Thyroid gland (tissue), 4 donors: Measurements from ENCODE around the gene SLC25A26. TPM values are rescaled to one million over a fixed set of nuclear protein-coding genes. Genes with fewer than 3 reads are reported as not detected.

Experiments used
- DNase-seq, 2 donors: peaks; one replicate each; pipeline ENCODE4 v3.0.0-alpha.2; 2019
- H3K27ac ChIP-seq, 3 donors: fragments of 200-600 bp; sonication (generic); 1 replicate in 2 of 3; 2 replicates in 1 of 3; pipeline ENCODE4 v1.5.1; 2016 to 2019; ENCODE audit warnings: mild to moderate bottlenecking in 1 of 3, moderate library complexity in 1 of 3
- H3K27me3 ChIP-seq: fragments of 200-600 bp; sonication (generic); one replicate; pipeline ENCODE4 v1.5.1; 2019
- H3K36me3 ChIP-seq, 2 donors: fragments of 200-600 bp; sonication (generic); one replicate each; pipeline ENCODE4 v1.5.1; 2016 to 2019
- H3K4me1 ChIP-seq, 2 donors: fragments of 200-600 bp; sonication (generic); one replicate each; pipeline ENCODE4 v1.5.1; 2017 to 2019
- H3K4me3 ChIP-seq, 3 donors: fragments of 200-600 bp; sonication (generic); replicated peaks in 1 of 3; 1 replicate in 2 of 3; 2 replicates in 1 of 3; pipeline ENCODE4 v1.5.1; 2016; ENCODE audit warnings: mild to moderate bottlenecking in 1 of 3
- H3K9me3 ChIP-seq: fragments of 200-600 bp; sonication (generic); one replicate; pipeline ENCODE4 v1.5.1; 2017
- CTCF ChIP-seq, 6 experiments: fragments of 200-600 bp in 3 of 6; fragments of 450-650 bp in 3 of 6; sonication (generic) in 3 of 6; IDR thresholded peaks; one replicate each; pipeline ENCODE4 v1.5.1; 2016 to 2019; ENCODE audit warnings: antibody characterized with exemption in 6 of 6, mild to moderate bottlenecking in 2 of 6, inconsistent platforms in 1 of 6, moderate library complexity in 1 of 6
- POLR2A ChIP-seq, 2 donors: fragments of 450-650 bp; IDR thresholded peaks; one replicate each; pipeline ENCODE4 v1.6.1; 2017; ENCODE audit warnings: antibody characterized with exemption in 2 of 2, mild to moderate bottlenecking in 2 of 2, moderate library complexity in 1 of 2
- WGBS, 2 donors: methylation state at CpG; one replicate each; pipeline ENCODE4 v1.1.5; 2017; 5-methylcytosine and 5-hydroxymethylcytosine counted together
- intact Hi-C: fragments of 100-400 bp; cut with DNase I; formaldehyde crosslinking; loops from one replicate; pipeline ENCODE4 v1.15.1; 2023
- total RNA-seq, 4 donors: library from RNA; depleted of rRNA; stranded (reverse); fragments of >200 nt; gene quantifications; one replicate each; pipeline ENCODE4 v1.2.3, GENCODE V29; 2016

The SLC25A26 gene
- total RNA-seq, 4 donors from 2014 or later, result 30.9 to 34.7 (median 32.4) TPM

GRCh38 chr3:66423791-66424190 is 203.0 kb downstream of the SLC25A26 start:
- DNase-seq, result no peak
- TF ChIP-seq CTCF (IDR thresholded peaks at IDR 0.05), result no peak
- TF ChIP-seq POLR2A (IDR thresholded peaks at IDR 0.05), result no peak
- Histone ChIP-seq H3K4me1 (peaks cover 42 to 53% of the 10 kb centered on the region in 2 donors), H3K27ac (no peak overlapping the region), H3K4me3 (no peak overlapping the region), H3K27me3 (no peaks in the 10 kb centered on the region), H3K36me3 (no peaks in the 10 kb centered on the region), H3K9me3 (no peaks in the 10 kb centered on the region)
- intact Hi-C loops, result no loop called here
- WGBS, 2 donors, result 42 to 80% methylated on average over 3 of the region's 3 CpGs

GRCh38 chr3:66425032-66425431 is 204.2 kb downstream of the SLC25A26 start:
- H3K27ac ChIP-seq, result peak overlapping the region; percentile 18 to 41 (median 33)
- peak; percentile 29 to 44 for DNase-seq
- H3K9me3 ChIP-seq, result no peaks in the 10 kb centered on the region
- intact Hi-C loops, result no loop called here
- H3K27me3 ChIP-seq, result no peaks in the 10 kb centered on the region
- 30 to 31% methylated on average over 5 of the region's 5 CpGs for WGBS, 2 donors
- no peaks in the 10 kb centered on the region for H3K36me3 ChIP-seq
- peaks cover 39 to 54% of the 10 kb centered on the region in 2 donors for H3K4me1 ChIP-seq
- TF ChIP-seq POLR2A (IDR thresholded peaks at IDR 0.05) (no peak), CTCF (IDR thresholded peaks at IDR 0.05) (no peak)
- H3K4me3 ChIP-seq, result no peak overlapping the region

GRCh38 chr3:66425576-66426114 is 204.8 kb downstream of the SLC25A26 start:
- no peak for DNase-seq
- peaks cover 39 to 54% of the 10 kb centered on the region in 2 donors for H3K4me1 ChIP-seq
- no peaks in the 10 kb centered on the region for H3K27me3 ChIP-seq
- no peaks in the 10 kb centered on the region for H3K9me3 ChIP-seq
- H3K27ac ChIP-seq, result peak overlapping the region; percentile 18 to 41 (median 33)
- H3K4me3 ChIP-seq, result no peak overlapping the region
- TF ChIP-seq CTCF (IDR thresholded peaks at IDR 0.05) (no peak), POLR2A (IDR thresholded peaks at IDR 0.05) (no peak)
- intact Hi-C loops, result no loop called here
- WGBS, 2 donors, result 87 to 94% methylated on average over 7 of the region's 7 CpGs
- no peaks in the 10 kb centered on the region for H3K36me3 ChIP-seq

- Histone ChIP-seq H3K4me1 (peaks cover 39 to 57% of the 10 kb centered on the region in 2 donors), H3K36me3 (no peaks in the 10 kb centered on the region), H3K27ac (no peak overlapping the region), H3K9me3 (no peaks in the 10 kb centered on the region), H3K27me3 (no peaks in the 10 kb centered on the region), H3K4me3 (no peak overlapping the region)
- TF ChIP-seq POLR2A (IDR thresholded peaks at IDR 0.05) (no peak), CTCF (IDR thresholded peaks at IDR 0.05) (no peak)
- no peak for DNase-seq
- intact Hi-C loops, result no loop called here
- WGBS, 2 donors, result 81 to 90% methylated on average over 1 of the region's 1 CpG
Observed at GRCh38 chr3:66426135-66426534, 205.3 kb downstream of the SLC25A26 start.

- Histone ChIP-seq H3K27me3 (no peaks in the 10 kb centered on the region), H3K9me3 (no peaks in the 10 kb centered on the region), H3K36me3 (no peaks in the 10 kb centered on the region), H3K27ac (no peak overlapping the region), H3K4me1 (peaks cover 39 to 57% of the 10 kb centered on the region in 2 donors), H3K4me3 (no peak overlapping the region)
- intact Hi-C loops, result no loop called here
- no peak for DNase-seq
- 95 to 97% methylated on average over 3 of the region's 3 CpGs for WGBS, 2 donors
- TF ChIP-seq POLR2A (IDR thresholded peaks at IDR 0.05), result no peak
- no peak for TF ChIP-seq CTCF (IDR thresholded peaks at IDR 0.05)
Observed at GRCh38 chr3:66427352-66427751, 206.6 kb downstream of the SLC25A26 start.
